Cardiac atrium fibroblast (primary cell): Measurements from ENCODE around the gene GKN1. TPM values are rescaled to one million over a fixed set of nuclear protein-coding genes. Genes with fewer than 3 reads are reported as not detected.

ENCODE experiments used
- total RNA-seq: library from RNA; depleted of rRNA; stranded (reverse); fragments of >200 nt; gene quantifications from 2 replicates; pipeline ENCODE4 v1.2.3, GENCODE V29; 2015

GKN1 gene
- total RNA-seq = not detected in 2 replicates

GRCh38 chr2:68974251-68974650, at the start of gene GKN1:
TSS of gene GKN1 (plus strand) at chr2:68974636. CDS start at chr2:68974678, 42 bp downstream.

GRCh38 chr2:68952887-68953521, 21.4 kb upstream of the GKN1 start, which contains the start of gene GKN2:
TSS of gene GKN2 (minus strand) at chr2:68952893. CDS start at chr2:68952861, 32 bp downstream.

GRCh38 chr2:69013142-69013839, 38.9 kb downstream of the GKN1 start, which contains the start of gene ANTXR1:
TSS of gene ANTXR1 (plus strand) at chr2:69013179. CDS start at chr2:69013500, 321 bp downstream.

Other genes with a start within 250 kb of the GKN1 start
- gene ARHGAP25, start 239.8 kb upstream of the GKN1 start, total RNA-seq = 4.3 and 6.5 TPM in 2 replicates
- gene BMP10, start 103.2 kb upstream of the GKN1 start, total RNA-seq = not detected in 2 replicates
- gene GKN2, start 21.7 kb upstream of the GKN1 start, total RNA-seq = not detected in 2 replicates
- 132 and 150 TPM in 2 replicates for gene ANTXR1, start 38.5 kb downstream of the GKN1 start, total RNA-seq